GM12891 (cell line): ENCODE data around the gene GRM7.

Experiments used
- PAX5 ChIP-seq: IDR thresholded peaks from 2 replicates; pipeline ENCODE4 v1.6.1; 2011; ENCODE audit warnings: low read length, moderate library complexity, mild to moderate bottlenecking; ENCODE audit not compliant: insufficient read depth, severe bottlenecking
- POLR2A ChIP-seq: IDR thresholded peaks from 2 replicates; pipeline ENCODE4 v1.6.1; 2011; ENCODE audit warnings: low read depth, low read length, control low read depth
- SPI1 ChIP-seq: IDR thresholded peaks from 2 replicates; pipeline ENCODE4 v1.6.1; 2011; ENCODE audit warnings: low read depth, low read length, control low read depth
- TAF1 ChIP-seq: IDR thresholded peaks from 2 replicates; pipeline ENCODE4 v1.6.1; 2011; ENCODE audit warnings: low read depth, low read length, control low read depth

GRCh38 chr3:7204848-7205156, 343.9 kb downstream of the GRM7 start:
- no peak for TF ChIP-seq POLR2A
- TF ChIP-seq TAF1: no peak
- TF ChIP-seq SPI1: no peak
- no peak for TF ChIP-seq PAX5
